C4-2B (cell line): ENCODE data around the gene TMBIM1.

Experiments used
- H3K27ac ChIP-seq: fragments of 450-650 bp; 2 replicates; pipeline ENCODE4 v1.5.1; 2017
- ZFX ChIP-seq: fragments of 450-650 bp; IDR thresholded peaks from 2 replicates; pipeline ENCODE4 v1.6.1; 2017
- TF ChIP-seq, protein P1 (sequence below): fragments of 450-650 bp; conservative IDR thresholded peaks from 2 replicates; pipeline ENCODE4 v1.5.1; 2017; ENCODE audit warnings: mild to moderate bottlenecking

The TMBIM1 gene

GRCh38 chr2:218272531-218273212, 19.6 kb downstream of the TMBIM1 start:
- TF ChIP-seq, protein P1, sequence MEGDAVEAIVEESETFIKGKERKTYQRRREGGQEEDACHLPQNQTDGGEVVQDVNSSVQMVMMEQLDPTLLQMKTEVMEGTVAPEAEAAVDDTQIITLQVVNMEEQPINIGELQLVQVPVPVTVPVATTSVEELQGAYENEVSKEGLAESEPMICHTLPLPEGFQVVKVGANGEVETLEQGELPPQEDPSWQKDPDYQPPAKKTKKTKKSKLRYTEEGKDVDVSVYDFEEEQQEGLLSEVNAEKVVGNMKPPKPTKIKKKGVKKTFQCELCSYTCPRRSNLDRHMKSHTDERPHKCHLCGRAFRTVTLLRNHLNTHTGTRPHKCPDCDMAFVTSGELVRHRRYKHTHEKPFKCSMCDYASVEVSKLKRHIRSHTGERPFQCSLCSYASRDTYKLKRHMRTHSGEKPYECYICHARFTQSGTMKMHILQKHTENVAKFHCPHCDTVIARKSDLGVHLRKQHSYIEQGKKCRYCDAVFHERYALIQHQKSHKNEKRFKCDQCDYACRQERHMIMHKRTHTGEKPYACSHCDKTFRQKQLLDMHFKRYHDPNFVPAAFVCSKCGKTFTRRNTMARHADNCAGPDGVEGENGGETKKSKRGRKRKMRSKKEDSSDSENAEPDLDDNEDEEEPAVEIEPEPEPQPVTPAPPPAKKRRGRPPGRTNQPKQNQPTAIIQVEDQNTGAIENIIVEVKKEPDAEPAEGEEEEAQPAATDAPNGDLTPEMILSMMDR, result peak; percentile 90
- TF ChIP-seq ZFX, result no peak
- peak overlapping the region; percentile 36; the same call in 1 of the 2 replicates for H3K27ac ChIP-seq

DNA sequence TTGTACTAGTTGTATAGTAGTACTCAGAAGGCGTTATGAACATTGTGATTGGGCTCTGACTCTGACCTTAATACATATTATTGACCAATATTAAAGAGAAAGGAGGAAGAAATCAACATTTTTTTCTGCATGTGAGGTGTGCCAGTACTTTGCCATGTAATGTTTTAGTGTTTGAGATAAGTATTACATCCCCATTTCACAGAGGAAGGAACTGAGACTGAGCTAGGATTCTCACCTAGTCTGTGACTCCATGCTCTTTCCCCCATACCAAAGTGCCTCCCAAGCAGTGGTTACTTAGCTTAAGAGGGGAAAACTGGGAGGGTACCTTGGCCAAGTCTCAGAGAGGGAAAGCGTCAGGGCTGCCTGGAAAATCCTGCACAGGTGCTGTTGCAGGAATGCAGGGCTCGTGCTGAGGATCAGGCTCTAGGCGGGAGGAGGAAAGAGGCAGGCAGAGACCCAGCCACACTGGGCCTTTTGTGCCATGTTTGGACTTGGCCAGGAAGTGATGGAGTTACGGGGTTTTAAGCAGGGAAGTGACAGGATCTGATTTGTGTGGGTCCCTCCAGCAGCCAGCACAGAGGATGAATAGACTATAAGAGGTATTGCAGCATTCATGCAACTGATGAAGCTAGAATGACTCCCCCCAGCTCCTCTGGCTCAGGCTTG, 20.3 kb downstream of the TMBIM1 start:
- TF ChIP-seq ZFX, result no peak
- TF ChIP-seq, protein P1, result no peak
- peak overlapping the region; percentile 84 for H3K27ac ChIP-seq

GRCh38 chr2:218271487-218271797, 20.9 kb downstream of the TMBIM1 start:
- H3K27ac ChIP-seq, result peak overlapping the region; percentile 84
- TF ChIP-seq, protein P1, result no peak
- TF ChIP-seq ZFX, result no peak

- peak overlapping the region; percentile 84 for H3K27ac ChIP-seq
- no peak for TF ChIP-seq ZFX
- TF ChIP-seq, protein P1, result no peak
These were observed 21.4 kb downstream of the TMBIM1 start for GRCh38 chr2:218270721-218271486.

- TF ChIP-seq, protein P1, result no peak; the same call in 1 of the 2 replicates
- peak; percentile 68; the same call in 1 of the 2 replicates for TF ChIP-seq ZFX
- peak within 1 kb of the TSS; percentile 84 for H3K27ac ChIP-seq
These were observed 22.2 kb downstream of the TMBIM1 start, which contains the start of the genes AAMP and PNKD for GRCh38 chr2:218269900-218270720. AAMP (minus strand) TSS chr2:218270137; CDS start chr2:218270086, 51 bp downstream. PNKD (plus strand) TSS chr2:218270519; CDS start chr2:218270536, 17 bp downstream.

DNA sequence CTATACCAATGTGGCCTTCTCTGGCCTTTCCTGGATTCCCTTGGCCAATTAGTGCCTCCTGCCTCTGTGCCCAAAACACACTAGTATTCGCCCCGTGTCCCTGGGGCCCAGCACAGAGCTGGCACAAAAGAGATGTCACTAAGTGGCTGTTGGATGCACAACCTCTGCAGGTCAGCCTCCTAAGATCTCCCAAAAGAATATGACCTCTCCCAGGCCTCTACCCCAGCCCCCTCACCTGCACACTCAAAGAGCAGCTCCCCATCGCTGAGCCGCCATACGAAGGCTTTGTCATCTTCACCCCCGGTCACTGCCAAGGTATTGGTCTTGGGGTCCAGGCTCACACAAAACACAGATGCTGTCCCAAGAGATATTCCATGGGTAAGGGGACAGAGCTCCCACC, 25.0 kb downstream of the TMBIM1 start:
- H3K27ac ChIP-seq, result no peak overlapping the region
- TF ChIP-seq, protein P1, result no peak
- TF ChIP-seq ZFX, result no peak
